Upper lobe of right lung (tissue), 1 donor: ENCODE data around the gene LSM2. TPM values are rescaled to one million over a fixed set of nuclear protein-coding genes. Genes with fewer than 3 reads are reported as not detected.
"Not testable (repeated sequence)": the region's sequence is repeated elsewhere in the genome, so short reads cannot be mapped to it uniquely, and the experiment has no call there.

Experiments used
- ATAC-seq: fragments of 200-7000 bp; cut with Tn5 transposase; one replicate; pipeline ENCODE4 v1.9.1; 2020; ENCODE audit warnings: mild to moderate bottlenecking, moderate library complexity
- DNase-seq: peaks from one replicate; pipeline ENCODE4 v3.0.0-alpha.2; 2020
- H3K27ac ChIP-seq: fragments of 200-600 bp; one replicate; pipeline ENCODE4 v1.8.0; 2022
- H3K27me3 ChIP-seq: fragments of 200-600 bp; one replicate; pipeline ENCODE4 v1.8.0; 2022; ENCODE audit warnings: mild to moderate bottlenecking
- H3K36me3 ChIP-seq: fragments of 200-600 bp; one replicate; pipeline ENCODE4 v1.8.0; 2022
- H3K4me1 ChIP-seq: fragments of 200-600 bp; one replicate; pipeline ENCODE4 v1.8.0; 2022
- H3K4me3 ChIP-seq: fragments of 200-600 bp; one replicate; pipeline ENCODE4 v1.8.0; 2022; ENCODE audit warnings: mild to moderate bottlenecking
- H3K9me3 ChIP-seq: fragments of 200-600 bp; one replicate; pipeline ENCODE4 v1.8.0; 2022
- CTCF ChIP-seq: fragments of 200-600 bp; IDR thresholded peaks from one replicate; pipeline ENCODE4 v1.8.0; 2022; ENCODE audit warnings: antibody characterized with exemption
- intact Hi-C: fragments of 100-400 bp; cut with DNase I; formaldehyde crosslinking; loops from one replicate; pipeline ENCODE4 v1.11.0; 2022
- long read RNA-seq: library from polyadenylated mRNA; unstranded; transcript quantifications from one replicate; pipeline ENCODE4 v2.0.0, GENCODE V29; 2021
- total RNA-seq: library from RNA; stranded (reverse); fragmentation: NEBNext Ultra II Directional; extraction: Animal tissue kit (Norgen Biotek cat#: 25700); gene quantifications from one replicate; pipeline ENCODE4 v1.2.1, GENCODE V29; 2021
- donor health status: DM: no; HTN: yes; CAD: no; lungs with severe emphysema.

The LSM2 gene
- 30.8 TPM for total RNA-seq
- long read RNA-seq, transcript LSM2-208 (5 exons, 876 nt): major isoform, 18 of 18 reads
- long read RNA-seq, partial matches to known transcripts: 0 of 18 reads
- long read RNA-seq, other reads (novel, unspliced or antisense): 0 of 18 reads

- Histone ChIP-seq H3K27me3 (no peaks in the 10 kb centered on the region), H3K4me3 (peak within 1 kb of the TSS; percentile 83), H3K9me3 (no peaks in the 10 kb centered on the region), H3K36me3 (peaks cover 12% of the 10 kb centered on the region), H3K27ac (peak within 1 kb of the TSS; percentile 90), H3K4me1 (peaks cover 13% of the 10 kb centered on the region)
- ATAC-seq (peak; percentile 100), DNase-seq (peak; percentile 99)
- TF ChIP-seq CTCF: peak; percentile 34
- intact Hi-C loops: no loop called here
Measured at GRCh38 chr6:31806470-31807272, at the start of gene LSM2. Gene LSM2 (minus strand): TSS chr6:31806966. CDS start chr6:31806757, 209 bp downstream.

- DNase-seq, intact Hi-C loops: not testable (repeated sequence)
Measured at GRCh38 chr6:31851980-31852718, 45.4 kb upstream of the LSM2 start.

GRCh38 chr6:31851485-31851832, 44.7 kb upstream of the LSM2 start:
- Histone ChIP-seq H3K36me3 (no peaks in the 10 kb centered on the region), H3K27ac (no peak overlapping the region), H3K4me1 (no peaks in the 10 kb centered on the region), H3K27me3 (no peaks in the 10 kb centered on the region), H3K9me3 (no peaks in the 10 kb centered on the region), H3K4me3 (no peak overlapping the region)
- ATAC-seq (no peak), DNase-seq (no peak)
- intact Hi-C loops: no loop called here
- no peak for TF ChIP-seq CTCF

More at GRCh38 chr6:31851980-31852718, 45.4 kb upstream of the LSM2 start:
- not testable (repeated sequence) for ATAC-seq, H3K4me1 ChIP-seq, H3K9me3 ChIP-seq, H3K4me3 ChIP-seq, H3K27me3 ChIP-seq, H3K27ac ChIP-seq, H3K36me3 ChIP-seq

GRCh38 chr6:31850765-31851484, 44.2 kb upstream of the LSM2 start:
- no peak for ATAC-seq
- no peaks in the 10 kb centered on the region for H3K4me1 ChIP-seq
- H3K27me3 ChIP-seq: no peaks in the 10 kb centered on the region
- no peaks in the 10 kb centered on the region for H3K36me3 ChIP-seq
- no peak for DNase-seq
- H3K9me3 ChIP-seq: no peaks in the 10 kb centered on the region
- no peak overlapping the region for H3K4me3 ChIP-seq
- H3K27ac ChIP-seq: no peak overlapping the region
- TF ChIP-seq CTCF: no peak
- intact Hi-C loops: no loop called here

- Histone ChIP-seq H3K27me3 (no peaks in the 10 kb centered on the region), H3K4me3 (no peak overlapping the region), H3K36me3 (no peaks in the 10 kb centered on the region), H3K27ac (no peak overlapping the region), H3K9me3 (no peaks in the 10 kb centered on the region), H3K4me1 (no peaks in the 10 kb centered on the region)
- ATAC-seq (no peak), DNase-seq (no peak)
- intact Hi-C loops: no loop called here
- TF ChIP-seq CTCF: no peak
Measured at GRCh38 chr6:31847276-31847978, 40.7 kb upstream of the LSM2 start.
